DMS153 treated with DMSO at 0.1 percent for 48 hours (cell line): ENCODE measurements around the gene OR10AD1.

Experiments used
- DNase-seq: peaks from one replicate; lab custom pipeline; 2025; ENCODE audit not compliant: unreplicated experiment; lab: John Stamatoyannopoulos, UW

OR10AD1 gene

GRCh38 chr12:48192861-48193260, 10.2 kb downstream of the OR10AD1 start:
- no peak for DNase-seq

GRCh38 chr12:48191096-48191495, 12.0 kb downstream of the OR10AD1 start:
- no peak for DNase-seq

GRCh38 chr12:48189331-48190125, 13.6 kb downstream of the OR10AD1 start:
- DNase-seq: peak; percentile 58

GRCh38 chr12:48187916-48188695, 15.0 kb downstream of the OR10AD1 start:
- DNase-seq: no peak

- DNase-seq: no peak
These were observed 17.7 kb downstream of the OR10AD1 start for GRCh38 chr12:48185181-48185919.

GRCh38 chr12:48184549-48184922, 18.6 kb downstream of the OR10AD1 start:
- DNase-seq: no peak

- DNase-seq: no peak
These were observed 19.1 kb downstream of the OR10AD1 start for GRCh38 chr12:48183876-48184548.

GRCh38 chr12:48183091-48183875, 19.8 kb downstream of the OR10AD1 start, which contains the start of gene CCDC184:
Gene CCDC184, plus strand, starts transcription at chr12:48183644. Its CDS starts 479 bp downstream, at chr12:48184123.
- DNase-seq: peak; percentile 58

GRCh38 chr12:48182631-48183030, 20.5 kb downstream of the OR10AD1 start:
- no peak for DNase-seq

- no peak for DNase-seq
These were observed 22.1 kb downstream of the OR10AD1 start for GRCh38 chr12:48180857-48181495.

GRCh38 chr12:48180424-48180823, 22.7 kb downstream of the OR10AD1 start:
- DNase-seq: no peak

- no peak for DNase-seq
These were observed 23.6 kb downstream of the OR10AD1 start for GRCh38 chr12:48179466-48179865.

- no peak for DNase-seq
These were observed 25.1 kb downstream of the OR10AD1 start for GRCh38 chr12:48177982-48178381.

- no peak for DNase-seq
These were observed 26.7 kb downstream of the OR10AD1 start for GRCh38 chr12:48176417-48176751.

- no peak for DNase-seq
These were observed 27.3 kb downstream of the OR10AD1 start for GRCh38 chr12:48175613-48176416.

GRCh38 chr12:48169011-48169410, 34.1 kb downstream of the OR10AD1 start:
- DNase-seq: no peak

- peak; percentile 48 for DNase-seq
These were observed 37.8 kb downstream of the OR10AD1 start for GRCh38 chr12:48165089-48165981.

GRCh38 chr12:48164451-48164850, 38.6 kb downstream of the OR10AD1 start:
- no peak for DNase-seq
